Measurements from ENCODE around the gene CACNG4. TPM values are rescaled to one million over a fixed set of nuclear protein-coding genes. Genes with fewer than 3 reads are reported as not detected.

CACNG4 gene
- total and polyA plus RNA-seq, 9 of the 15 experiments (the other 6 are each of a cell fraction or from before 2014, with no cell fraction given), result 0.07 TPM; not detected in 8

DNA sequence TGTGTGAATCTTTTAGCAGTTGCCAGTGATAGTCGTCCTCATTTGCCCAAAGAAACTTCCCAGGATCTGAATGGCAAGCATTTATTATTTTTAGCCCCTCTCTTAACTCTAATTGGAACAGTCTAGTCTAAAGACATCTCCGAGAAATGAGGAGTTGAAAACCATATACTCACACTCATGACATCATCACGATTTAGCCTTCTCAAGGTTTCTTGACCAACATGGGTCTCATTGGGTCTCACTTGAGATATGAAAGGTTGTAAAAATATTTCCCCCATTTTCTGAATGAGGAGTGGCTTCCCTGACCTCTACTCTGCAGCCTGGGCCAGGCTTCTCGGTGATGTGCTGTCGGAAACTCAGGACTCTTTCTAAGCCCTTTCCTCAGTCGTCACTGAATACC lies 42.8 kb downstream of the CACNG4 start:
- Histone ChIP-seq H3K27me3 (ENCODE audit: control insufficient read depth in 2 of 2, insufficient read depth in 2 of 2, low read length in 2 of 2) (peaks cover 21 to 55% of the 10 kb centered on the region in 2 experiments; a peak in 3 of 5 replicates), H3K4me3 (no peak overlapping the region), H3K79me2 (ENCODE audit: control insufficient read depth, insufficient read depth, low read length) (no peaks in the 10 kb centered on the region), H3K36me3 (ENCODE audit: control insufficient read depth, insufficient read depth, low read length) (no peaks in the 10 kb centered on the region), H3K27ac (ENCODE audit: extremely low read depth, low read depth, low read length) (no peak overlapping the region), H3K4me2 (ENCODE audit: insufficient read depth, low read length) (no peak overlapping the region), H3K4me1 (replicated peaks in 1 of 2; ENCODE audit: control insufficient read depth in 2 of 2, insufficient read depth in 2 of 2, low read length in 2 of 2) (no peaks in the 10 kb centered on the region), H3K9me1 (ENCODE audit: control insufficient read depth, insufficient read depth, low read length) (no peaks in the 10 kb centered on the region), H2AFZ (ENCODE audit: low read depth, low read length) (no peak overlapping the region), H3K9ac (ENCODE audit: insufficient read depth in 1 of 2, low read depth in 2 of 2, low read length in 2 of 2) (no peak overlapping the region), H3K9me3 (replicated peaks; ENCODE audit: control insufficient read depth, insufficient read depth, low read depth, low read length) (no peaks in the 10 kb centered on the region), H4K20me1 (replicated peaks; ENCODE audit: control insufficient read depth, insufficient read depth, low read length) (no peaks in the 10 kb centered on the region)
- in situ Hi-C loops (cut with MboI), result no loop called here
- no peak for TF ChIP-seq TOE1 (IDR thresholded peaks at IDR 0.05; ENCODE audit: borderline replicate concordance)
- no peak for TF ChIP-seq TOE1 (CRISPR knock-in tag; IDR thresholded peaks at IDR 0.05; ENCODE audit: borderline replicate concordance, low read depth)
- TF ChIP-seq CSDE1 (IDR thresholded peaks at IDR 0.05), result no peak
- TF ChIP-seq ATF1 (CRISPR knock-in tag; IDR thresholded peaks at IDR 0.05), result no peak
- TF ChIP-seq ATF1 (tag; IDR thresholded peaks at IDR 0.05), result no peak
- no peak for TF ChIP-seq ZZZ3 (IDR thresholded peaks at IDR 0.05)
- TF ChIP-seq SRSF7 (optimal IDR thresholded peaks at IDR 0.05; ENCODE audit: low read depth, low read length), result no peak
- no peak for TF ChIP-seq ZFP1 (CRISPR knock-in tag; IDR thresholded peaks at IDR 0.05)
- TF ChIP-seq, protein P1, sequence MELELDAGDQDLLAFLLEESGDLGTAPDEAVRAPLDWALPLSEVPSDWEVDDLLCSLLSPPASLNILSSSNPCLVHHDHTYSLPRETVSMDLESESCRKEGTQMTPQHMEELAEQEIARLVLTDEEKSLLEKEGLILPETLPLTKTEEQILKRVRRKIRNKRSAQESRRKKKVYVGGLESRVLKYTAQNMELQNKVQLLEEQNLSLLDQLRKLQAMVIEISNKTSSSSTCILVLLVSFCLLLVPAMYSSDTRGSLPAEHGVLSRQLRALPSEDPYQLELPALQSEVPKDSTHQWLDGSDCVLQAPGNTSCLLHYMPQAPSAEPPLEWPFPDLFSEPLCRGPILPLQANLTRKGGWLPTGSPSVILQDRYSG (tag; conservative IDR thresholded peaks at IDR 0.05; ENCODE audit: low read depth), result no peak
- no peak for TF ChIP-seq MEIS2 (IDR thresholded peaks at IDR 0.05; ENCODE audit: partially characterized antibody)
- TF ChIP-seq, protein P2, sequence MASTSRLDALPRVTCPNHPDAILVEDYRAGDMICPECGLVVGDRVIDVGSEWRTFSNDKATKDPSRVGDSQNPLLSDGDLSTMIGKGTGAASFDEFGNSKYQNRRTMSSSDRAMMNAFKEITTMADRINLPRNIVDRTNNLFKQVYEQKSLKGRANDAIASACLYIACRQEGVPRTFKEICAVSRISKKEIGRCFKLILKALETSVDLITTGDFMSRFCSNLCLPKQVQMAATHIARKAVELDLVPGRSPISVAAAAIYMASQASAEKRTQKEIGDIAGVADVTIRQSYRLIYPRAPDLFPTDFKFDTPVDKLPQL (IDR thresholded peaks at IDR 0.05; ENCODE audit: extremely low read depth, insufficient read length), result no peak
- no peak for TF ChIP-seq PRMT5 (CRISPR knock-in tag; IDR thresholded peaks at IDR 0.05)
- no peak for TF ChIP-seq HSF4 (CRISPR knock-in tag; IDR thresholded peaks at IDR 0.05; ENCODE audit: borderline replicate concordance)
- no peak for TF ChIP-seq ZBTB8A (IDR thresholded peaks at IDR 0.05; ENCODE audit: partially characterized antibody)
- TF ChIP-seq NFATC3 (IDR thresholded peaks at IDR 0.05), result no peak
- TF ChIP-seq, protein P3, sequence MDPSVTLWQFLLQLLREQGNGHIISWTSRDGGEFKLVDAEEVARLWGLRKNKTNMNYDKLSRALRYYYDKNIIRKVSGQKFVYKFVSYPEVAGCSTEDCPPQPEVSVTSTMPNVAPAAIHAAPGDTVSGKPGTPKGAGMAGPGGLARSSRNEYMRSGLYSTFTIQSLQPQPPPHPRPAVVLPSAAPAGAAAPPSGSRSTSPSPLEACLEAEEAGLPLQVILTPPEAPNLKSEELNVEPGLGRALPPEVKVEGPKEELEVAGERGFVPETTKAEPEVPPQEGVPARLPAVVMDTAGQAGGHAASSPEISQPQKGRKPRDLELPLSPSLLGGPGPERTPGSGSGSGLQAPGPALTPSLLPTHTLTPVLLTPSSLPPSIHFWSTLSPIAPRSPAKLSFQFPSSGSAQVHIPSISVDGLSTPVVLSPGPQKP (CRISPR knock-in tag; IDR thresholded peaks at IDR 0.05), result no peak
- CTCF ChIA-PET (ENCODE audit: low intra/inter-chr PET ratio), result no interaction called here
- FAIRE-seq (no peak), ATAC-seq (no peak), DNase-seq (ENCODE audit: extremely low read depth in 1 of 4, low spot score in 3 of 4) (no peak)
- POLR2A ChIA-PET, result no interaction called here
- 1% methylated on average over 6 of the region's 6 CpGs for WGBS (ENCODE audit: insufficient coverage, low coverage, missing lambda C conversion rate)
- no TSS peak for BruUV-seq (replicated peaks)
- intact Hi-C loops (cut with micrococcal nuclease), result no loop called here

Measured in K562 (cell line).